ENCODE measurements around the gene TSGA10.
"Not testable (repeated sequence)": the region's sequence is repeated elsewhere in the genome, so short reads cannot be mapped to it uniquely, and the experiment has no call there.

TSGA10 gene

DNA sequence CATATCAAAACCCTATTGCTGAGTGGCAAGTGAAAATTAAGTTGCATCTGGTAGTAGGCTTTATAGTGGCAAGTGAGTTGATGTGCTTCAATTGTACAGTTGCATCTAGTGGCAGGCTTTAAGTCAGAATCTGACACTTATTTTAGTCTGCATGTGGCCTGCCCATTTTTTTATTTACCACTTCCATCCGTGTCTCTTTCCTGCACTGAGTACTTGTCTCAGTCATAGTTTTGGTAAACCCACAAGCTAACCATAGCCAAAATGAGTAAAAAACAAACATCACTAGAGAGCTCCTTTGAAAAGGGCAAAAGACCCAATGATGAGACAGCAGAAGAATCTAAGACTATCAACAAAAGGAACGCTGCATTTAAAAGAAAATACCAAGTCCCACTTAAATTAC, 122.7 kb downstream of the TSGA10 start:
- DNase-seq (ENCODE audit: low read depth) = no peak

DNA sequence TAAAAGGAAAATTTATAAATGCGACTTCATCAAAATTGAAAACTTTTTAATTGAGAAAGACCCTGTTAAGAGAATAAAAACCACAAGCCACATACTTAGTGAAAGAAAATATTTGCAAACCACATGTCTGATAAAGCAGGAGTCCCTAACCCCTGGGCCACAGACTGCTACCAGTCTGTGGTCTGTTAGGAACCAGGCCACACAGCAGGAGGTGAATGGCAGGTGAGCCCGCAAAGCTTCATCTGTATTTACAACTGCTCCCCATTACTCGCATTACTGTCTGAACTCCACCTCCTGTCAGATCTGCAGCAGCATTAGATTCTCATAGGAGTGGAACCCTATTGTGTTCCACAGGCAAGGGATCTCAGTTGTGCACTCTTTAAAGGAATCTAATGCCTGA, 123.3 kb downstream of the TSGA10 start:
- TF ChIP-seq, protein P1, sequence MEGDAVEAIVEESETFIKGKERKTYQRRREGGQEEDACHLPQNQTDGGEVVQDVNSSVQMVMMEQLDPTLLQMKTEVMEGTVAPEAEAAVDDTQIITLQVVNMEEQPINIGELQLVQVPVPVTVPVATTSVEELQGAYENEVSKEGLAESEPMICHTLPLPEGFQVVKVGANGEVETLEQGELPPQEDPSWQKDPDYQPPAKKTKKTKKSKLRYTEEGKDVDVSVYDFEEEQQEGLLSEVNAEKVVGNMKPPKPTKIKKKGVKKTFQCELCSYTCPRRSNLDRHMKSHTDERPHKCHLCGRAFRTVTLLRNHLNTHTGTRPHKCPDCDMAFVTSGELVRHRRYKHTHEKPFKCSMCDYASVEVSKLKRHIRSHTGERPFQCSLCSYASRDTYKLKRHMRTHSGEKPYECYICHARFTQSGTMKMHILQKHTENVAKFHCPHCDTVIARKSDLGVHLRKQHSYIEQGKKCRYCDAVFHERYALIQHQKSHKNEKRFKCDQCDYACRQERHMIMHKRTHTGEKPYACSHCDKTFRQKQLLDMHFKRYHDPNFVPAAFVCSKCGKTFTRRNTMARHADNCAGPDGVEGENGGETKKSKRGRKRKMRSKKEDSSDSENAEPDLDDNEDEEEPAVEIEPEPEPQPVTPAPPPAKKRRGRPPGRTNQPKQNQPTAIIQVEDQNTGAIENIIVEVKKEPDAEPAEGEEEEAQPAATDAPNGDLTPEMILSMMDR (conservative IDR thresholded peaks at IDR 0.05; ENCODE audit: low read depth, low read length) = no peak
- no peak overlapping the region for H3K4me3 ChIP-seq (ENCODE audit: low read length)

More for the DNA sequence above, 122.7 kb downstream of the TSGA10 start:
- TF ChIP-seq, protein P1 (conservative IDR thresholded peaks at IDR 0.05; ENCODE audit: low read depth, low read length) = no peak
- H3K4me3 ChIP-seq (ENCODE audit: low read length) = no peak overlapping the region

DNA sequence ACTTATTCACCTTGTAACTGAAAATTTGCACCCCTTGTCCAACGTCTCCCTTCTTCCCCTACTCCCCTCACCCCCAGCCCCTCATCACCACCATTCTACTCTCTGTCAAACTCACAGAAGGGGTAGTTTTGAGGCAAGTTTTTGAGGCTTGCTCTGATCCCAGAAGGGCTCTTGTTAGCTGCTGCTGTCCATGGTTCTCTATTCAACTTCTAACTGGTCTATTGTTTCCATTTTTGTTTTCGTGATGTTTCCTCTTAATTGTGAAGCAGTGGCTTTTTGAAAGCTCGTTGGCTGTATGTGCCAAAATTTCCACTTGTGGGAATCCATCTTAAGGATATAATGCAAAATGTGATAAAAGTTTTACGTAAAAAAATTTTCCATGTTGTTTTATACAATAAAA, 126.2 kb downstream of the TSGA10 start:
- no peak for DNase-seq (ENCODE audit: low read depth)
- no peak overlapping the region for H3K4me3 ChIP-seq (ENCODE audit: low read length)
- TF ChIP-seq, protein P1 (conservative IDR thresholded peaks at IDR 0.05; ENCODE audit: low read depth, low read length) = no peak

More for the DNA sequence above, 123.3 kb downstream of the TSGA10 start:
- no peak for DNase-seq (ENCODE audit: low read depth)

DNA sequence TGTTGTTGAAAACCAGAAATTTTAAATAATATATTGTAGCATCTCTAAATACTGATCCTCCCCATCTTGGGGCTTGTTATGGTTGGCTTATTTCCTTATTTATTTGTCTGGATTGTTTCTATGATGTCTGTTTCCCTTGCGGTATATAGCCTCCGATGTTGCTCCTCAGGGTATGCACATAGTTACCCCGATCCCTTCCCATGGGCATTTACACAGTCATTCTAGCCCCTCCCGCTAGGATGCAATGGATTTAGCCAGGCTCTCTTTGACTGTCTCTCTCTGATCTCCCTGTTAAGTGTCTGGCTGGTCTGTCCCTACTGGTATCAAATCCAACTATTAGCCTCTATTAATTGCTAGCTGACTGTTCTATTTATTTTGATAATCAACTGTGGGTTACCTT, 126.9 kb downstream of the TSGA10 start:
- TF ChIP-seq, protein P1 (conservative IDR thresholded peaks at IDR 0.05; ENCODE audit: low read depth, low read length) = no peak
- DNase-seq (ENCODE audit: low read depth) = no peak
- H3K4me3 ChIP-seq (ENCODE audit: low read length) = no peak overlapping the region

DNA sequence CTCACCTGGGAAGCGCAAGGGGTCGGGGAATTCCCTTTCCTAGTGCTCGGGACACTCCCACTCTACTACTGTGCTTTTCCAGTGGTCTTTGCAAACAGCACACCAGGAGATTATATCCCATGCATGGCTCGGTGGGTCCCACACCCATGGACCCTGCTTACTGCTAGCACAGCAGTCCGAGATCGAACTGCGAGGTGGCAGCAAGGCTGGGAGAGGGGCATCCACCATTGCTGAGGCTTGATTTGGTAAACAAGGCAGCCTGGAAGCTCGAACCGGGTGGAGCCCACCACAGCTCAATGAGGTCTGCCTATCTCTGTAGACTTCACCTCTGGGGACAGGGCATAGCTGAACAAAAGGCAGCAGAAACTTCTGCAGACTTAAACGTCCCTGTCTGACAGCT, 154.0 kb downstream of the TSGA10 start:
- no peak for DNase-seq (ENCODE audit: low read depth)
- TF ChIP-seq, protein P1 (conservative IDR thresholded peaks at IDR 0.05; ENCODE audit: low read depth, low read length) = no peak
- H3K4me3 ChIP-seq (ENCODE audit: low read length) = no peak overlapping the region

DNA sequence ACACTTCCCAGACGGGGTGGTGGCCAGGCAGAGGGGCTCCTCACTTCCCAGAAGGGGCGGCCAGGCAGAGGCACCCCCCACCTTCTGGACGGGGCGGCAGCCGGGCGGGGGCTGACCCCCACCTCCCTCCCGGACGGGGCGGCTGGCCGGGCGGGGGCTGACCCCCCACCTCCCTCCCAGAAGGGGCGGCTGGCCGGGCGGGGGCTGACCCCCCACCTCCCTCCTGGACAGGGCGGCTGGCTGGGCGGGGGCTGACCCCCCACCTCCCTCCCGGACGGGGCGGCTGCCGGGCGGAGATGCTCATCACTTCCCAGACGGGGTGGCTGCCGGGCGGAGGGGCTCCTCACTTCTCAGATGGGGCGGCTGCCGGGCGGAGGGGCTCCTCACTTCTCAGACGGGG, 166.0 kb downstream of the TSGA10 start:
- not testable (repeated sequence) for H3K4me3 ChIP-seq (ENCODE audit: low read length); DNase-seq (ENCODE audit: low read depth)

DNA sequence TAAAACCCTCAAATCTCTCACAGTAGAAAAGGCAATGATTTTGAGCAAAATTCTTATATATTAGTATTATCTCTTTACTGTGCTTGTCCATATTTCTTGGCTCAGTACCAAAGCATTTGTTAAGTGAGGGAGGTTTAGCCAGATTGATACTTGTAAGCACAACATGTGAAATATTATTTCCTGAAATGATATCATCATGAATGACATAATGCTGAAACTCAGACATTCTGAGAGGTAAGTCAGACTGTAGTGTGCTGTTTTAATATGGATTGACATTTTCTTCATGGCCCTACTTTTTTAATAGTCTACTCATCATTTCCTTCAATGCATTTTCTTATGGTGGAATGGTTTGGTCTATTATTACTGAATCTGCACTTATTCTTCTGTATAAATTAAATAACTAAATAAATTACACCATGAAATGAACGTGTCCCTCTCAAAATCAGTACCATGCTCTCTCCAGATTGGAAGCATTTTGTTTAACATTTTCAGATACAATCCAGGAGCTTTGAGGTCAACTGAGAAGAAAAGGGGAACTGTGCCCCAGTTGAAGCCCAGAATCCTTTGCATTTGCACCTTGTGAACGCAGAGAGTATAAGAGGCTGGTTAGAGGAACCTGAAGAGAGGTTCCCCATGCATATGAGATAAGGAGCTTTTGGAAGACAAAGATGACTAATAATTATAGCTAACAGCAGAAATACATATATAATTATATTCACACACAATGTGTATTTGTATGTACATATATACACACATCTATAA, 168.7 kb downstream of the TSGA10 start:
- TF ChIP-seq, protein P1 (conservative IDR thresholded peaks at IDR 0.05; ENCODE audit: low read depth, low read length) = no peak
- no peak for DNase-seq (ENCODE audit: low read depth)

More for the DNA sequence above, 168.7 kb downstream of the TSGA10 start:
- H3K4me3 ChIP-seq (ENCODE audit: low read length) = no peak overlapping the region

All from retinal pigment epithelial cell (primary cell).